HEK293 (cell line): ENCODE measurements around the gene EBNA1BP2.
"Not testable (repeated sequence)": the region's sequence is repeated elsewhere in the genome, so short reads cannot be mapped to it uniquely, and the experiment has no call there.

Experiments used
- CTCF ChIA-PET: fragments of 350-600 bp; formaldehyde crosslinking; extraction: SDS; loops from one replicate; lab custom pipeline; 2021; ENCODE audit warnings: antibody characterized with exemption; lab: Yijun Ruan, JAX
- POLR2A ChIA-PET: fragments of 300-600 bp; formaldehyde crosslinking; extraction: SDS; loops from one replicate; lab custom pipeline; 2020; ENCODE audit warnings: antibody characterized with exemption, inconsistent platforms; lab: Yijun Ruan, JAX
- H3K27ac ChIP-seq: fragments of 200-500 bp; sonication (Bioruptor generic); 2 replicates; pipeline ENCODE4 v1.5.1; 2014; ENCODE audit warnings: low read depth, low read length, control low read depth, inconsistent platforms; ENCODE audit errors: extremely low read depth
- H3K36me3 ChIP-seq, 2 experiments: fragments of 200-500 bp in 1 of 2; sonication (Bioruptor generic) in 1 of 2; 1 replicate in 1 of 2; 2 replicates in 1 of 2; pipeline ENCODE4 v1.5.1; 2014 to 2017; ENCODE audit warnings: inconsistent platforms in 2 of 2, low read length in 2 of 2; ENCODE audit not compliant: control insufficient read depth in 2 of 2, insufficient read depth in 1 of 2
- H3K4me1 ChIP-seq: fragments of 200-500 bp; sonication (Bioruptor generic); 2 replicates; pipeline ENCODE4 v1.5.1; 2014; ENCODE audit warnings: mild to moderate bottlenecking, low read length, inconsistent platforms; ENCODE audit not compliant: control insufficient read depth, insufficient read depth
- H3K4me3 ChIP-seq: 2 replicates; pipeline ENCODE4 v1.5.1; 2011; ENCODE audit warnings: low read depth, mild to moderate bottlenecking, control low read depth, low read length, moderate library complexity
- H3K9me3 ChIP-seq: fragments of 200-500 bp; sonication (Bioruptor generic); 2 replicates; pipeline ENCODE4 v1.5.1; 2014; ENCODE audit warnings: low read depth, low read length, inconsistent platforms; ENCODE audit not compliant: control insufficient read depth, insufficient read depth
- GFI1B ChIP-seq: fragments of 450-650 bp; formaldehyde crosslinking; IDR thresholded peaks from 2 replicates; pipeline ENCODE4 v1.5.1; 2016; ENCODE audit warnings: missing biosample characterization, missing genetic modification characterization
- KLF7 ChIP-seq: fragments of 450-650 bp; formaldehyde crosslinking; IDR thresholded peaks from 2 replicates; pipeline ENCODE4 v1.5.1; 2016; ENCODE audit warnings: missing biosample characterization, missing genetic modification characterization, borderline replicate concordance
- PBX3 ChIP-seq: sonication (generic); formaldehyde crosslinking; IDR thresholded peaks from 2 replicates; pipeline ENCODE4 v1.8.1; 2022; ENCODE audit warnings: mild to moderate bottlenecking, moderate library complexity, missing genetic modification reagents
- SETDB1 ChIP-seq: IDR thresholded peaks from one replicate; pipeline ENCODE4 v1.6.1; 2017; ENCODE audit warnings: mild to moderate bottlenecking, low read length, moderate library complexity, mixed read lengths; ENCODE audit not compliant: insufficient read length
- SP2 ChIP-seq: fragments of 450-650 bp; formaldehyde crosslinking; IDR thresholded peaks from 2 replicates; pipeline ENCODE4 v1.5.1; 2016; ENCODE audit warnings: missing biosample characterization, missing genetic modification characterization
- ZBTB49 ChIP-seq: fragments of 450-650 bp; formaldehyde crosslinking; IDR thresholded peaks from 2 replicates; pipeline ENCODE4 v1.5.1; 2016; ENCODE audit warnings: missing biosample characterization, missing genetic modification characterization, low read depth
- ZNF146 ChIP-seq: fragments of 450-650 bp; formaldehyde crosslinking; IDR thresholded peaks from 2 replicates; pipeline ENCODE4 v1.5.1; 2016; ENCODE audit warnings: missing biosample characterization, missing genetic modification characterization
- ZNF184 ChIP-seq: fragments of 450-650 bp; IDR thresholded peaks from 2 replicates; pipeline ENCODE4 v1.5.1; 2018; ENCODE audit warnings: missing biosample characterization, mild to moderate bottlenecking, missing genetic modification characterization
- ZNF211 ChIP-seq: fragments of 450-650 bp; formaldehyde crosslinking; IDR thresholded peaks from 2 replicates; pipeline ENCODE4 v1.5.1; 2016; ENCODE audit warnings: low read depth, missing biosample characterization, missing genetic modification characterization
- ZNF335 ChIP-seq: fragments of 450-650 bp; formaldehyde crosslinking; conservative IDR thresholded peaks from 2 replicates; pipeline ENCODE4 v1.5.1; 2016; ENCODE audit warnings: missing biosample characterization, missing genetic modification characterization
- ZNF544 ChIP-seq: fragments of 450-650 bp; formaldehyde crosslinking; IDR thresholded peaks from 2 replicates; pipeline ENCODE4 v1.5.0; 2017; ENCODE audit warnings: missing biosample characterization, missing genetic modification characterization
- ZNF610 ChIP-seq: fragments of 450-650 bp; formaldehyde crosslinking; IDR thresholded peaks from 2 replicates; pipeline ENCODE4 v1.5.1; 2016; ENCODE audit warnings: missing biosample characterization, missing genetic modification characterization, borderline replicate concordance
- ZNF621 ChIP-seq: fragments of 450-650 bp; formaldehyde crosslinking; IDR thresholded peaks from 2 replicates; pipeline ENCODE4 v1.5.1; 2017; ENCODE audit warnings: missing biosample characterization, missing genetic modification characterization
- ZNF629 ChIP-seq: fragments of 450-650 bp; formaldehyde crosslinking; IDR thresholded peaks from 2 replicates; pipeline ENCODE4 v1.5.1; 2017; ENCODE audit warnings: missing biosample characterization, missing genetic modification characterization
- ZNF639 ChIP-seq: fragments of 450-650 bp; formaldehyde crosslinking; IDR thresholded peaks from 2 replicates; pipeline ENCODE4 v1.5.1; 2016; ENCODE audit warnings: missing biosample characterization, missing genetic modification characterization
- ZNF660 ChIP-seq: fragments of 450-650 bp; IDR thresholded peaks from 2 replicates; pipeline ENCODE4 v1.5.1; 2018; ENCODE audit warnings: missing biosample characterization, mild to moderate bottlenecking, missing genetic modification characterization
- ZNF701 ChIP-seq: fragments of 450-650 bp; formaldehyde crosslinking; IDR thresholded peaks from 2 replicates; pipeline ENCODE4 v1.5.1; 2016; ENCODE audit warnings: missing biosample characterization, missing genetic modification characterization
- ZNF776 ChIP-seq: fragments of 450-650 bp; formaldehyde crosslinking; IDR thresholded peaks from 2 replicates; pipeline ENCODE4 v1.5.0; 2017; ENCODE audit warnings: missing biosample characterization, missing genetic modification characterization, borderline replicate concordance
- ZSCAN23 ChIP-seq: fragments of 450-650 bp; formaldehyde crosslinking; IDR thresholded peaks from 2 replicates; pipeline ENCODE4 v1.5.1; 2016; ENCODE audit warnings: missing biosample characterization, missing genetic modification characterization
- TF ChIP-seq, protein P1 (sequence below): fragments of 450-650 bp; IDR thresholded peaks from 2 replicates; pipeline ENCODE4 v1.5.1; 2018; ENCODE audit warnings: missing biosample characterization, missing genetic modification characterization
- TF ChIP-seq, protein P2 (sequence below): fragments of 450-650 bp; formaldehyde crosslinking; optimal IDR thresholded peaks from 2 replicates; pipeline ENCODE3; 2016; ENCODE audit warnings: missing biosample characterization, mild to moderate bottlenecking, missing genetic modification characterization

Gene EBNA1BP2

DNA sequence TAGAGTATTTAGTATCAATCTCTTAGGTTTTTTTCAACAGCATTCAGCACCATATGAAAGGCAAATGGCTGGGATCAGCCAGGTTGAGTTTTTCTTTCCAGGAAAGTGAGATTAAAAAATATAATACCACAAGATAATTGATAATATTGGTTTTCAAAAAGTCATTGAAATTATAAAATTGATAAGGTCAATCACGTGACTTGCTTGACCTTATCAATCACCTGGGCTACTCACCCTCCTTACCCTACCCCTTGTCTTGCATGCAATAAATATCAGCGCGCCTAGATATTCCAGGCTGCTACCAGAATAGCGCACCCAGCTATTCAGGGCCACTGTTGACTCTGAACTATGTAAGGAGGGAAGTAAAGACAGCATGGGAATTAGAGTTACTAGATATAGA, 31.5 kb downstream of the EBNA1BP2 start:
- Histone ChIP-seq H3K9me3 (no peaks in the 10 kb centered on the region), H3K4me1 (no peaks in the 10 kb centered on the region), H3K27ac (no peak overlapping the region), H3K4me3 (no peak overlapping the region), H3K36me3 (peaks cover 0 to 5% of the 10 kb centered on the region in 2 experiments; a peak in 1 of 3 replicates)
- POLR2A ChIA-PET: no interaction called here
- TF ChIP-seq ZNF610 (tag by site-specific recombination): no peak
- no peak for TF ChIP-seq ZNF184 (tag by site-specific recombination)
- TF ChIP-seq ZNF629 (tag by site-specific recombination): no peak
- TF ChIP-seq ZBTB49 (tag by site-specific recombination): no peak
- TF ChIP-seq ZSCAN23 (tag by site-specific recombination): no peak
- TF ChIP-seq ZNF776 (tag by site-specific recombination): no peak
- no peak for TF ChIP-seq ZNF335 (tag by site-specific recombination)
- TF ChIP-seq ZNF146 (tag by site-specific recombination): no peak
- no peak for TF ChIP-seq ZNF701 (tag by site-specific recombination)
- no peak for TF ChIP-seq ZNF639
- no peak for TF ChIP-seq PBX3 (CRISPR knock-in tag)
- no peak for TF ChIP-seq ZNF621 (tag by site-specific recombination)
- no peak for TF ChIP-seq GFI1B (tag by site-specific recombination)
- no peak for TF ChIP-seq ZNF544
- TF ChIP-seq, protein P1, sequence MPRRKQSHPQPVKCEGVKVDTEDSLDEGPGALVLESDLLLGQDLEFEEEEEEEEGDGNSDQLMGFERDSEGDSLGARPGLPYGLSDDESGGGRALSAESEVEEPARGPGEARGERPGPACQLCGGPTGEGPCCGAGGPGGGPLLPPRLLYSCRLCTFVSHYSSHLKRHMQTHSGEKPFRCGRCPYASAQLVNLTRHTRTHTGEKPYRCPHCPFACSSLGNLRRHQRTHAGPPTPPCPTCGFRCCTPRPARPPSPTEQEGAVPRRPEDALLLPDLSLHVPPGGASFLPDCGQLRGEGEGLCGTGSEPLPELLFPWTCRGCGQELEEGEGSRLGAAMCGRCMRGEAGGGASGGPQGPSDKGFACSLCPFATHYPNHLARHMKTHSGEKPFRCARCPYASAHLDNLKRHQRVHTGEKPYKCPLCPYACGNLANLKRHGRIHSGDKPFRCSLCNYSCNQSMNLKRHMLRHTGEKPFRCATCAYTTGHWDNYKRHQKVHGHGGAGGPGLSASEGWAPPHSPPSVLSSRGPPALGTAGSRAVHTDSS: no peak
- TF ChIP-seq, protein P2, sequence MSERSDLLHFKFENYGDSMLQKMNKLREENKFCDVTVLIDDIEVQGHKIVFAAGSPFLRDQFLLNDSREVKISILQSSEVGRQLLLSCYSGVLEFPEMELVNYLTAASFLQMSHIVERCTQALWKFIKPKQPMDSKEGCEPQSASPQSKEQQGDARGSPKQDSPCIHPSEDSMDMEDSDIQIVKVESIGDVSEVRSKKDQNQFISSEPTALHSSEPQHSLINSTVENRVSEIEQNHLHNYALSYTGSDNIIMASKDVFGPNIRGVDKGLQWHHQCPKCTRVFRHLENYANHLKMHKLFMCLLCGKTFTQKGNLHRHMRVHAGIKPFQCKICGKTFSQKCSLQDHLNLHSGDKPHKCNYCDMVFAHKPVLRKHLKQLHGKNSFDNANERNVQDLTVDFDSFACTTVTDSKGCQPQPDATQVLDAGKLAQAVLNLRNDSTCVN: no peak
- TF ChIP-seq ZNF660 (tag by site-specific recombination): no peak
- CTCF ChIA-PET: no interaction called here

GRCh38 chr1:43140010-43140409, 32.1 kb downstream of the EBNA1BP2 start:
- ChIA-PET CTCF (no interaction called here), POLR2A (no interaction called here)
- Histone ChIP-seq H3K36me3 (peaks cover 0 to under 1% of the 10 kb centered on the region in 2 experiments; a peak in 1 of 3 replicates), H3K9me3 (no peaks in the 10 kb centered on the region), H3K4me3 (no peak overlapping the region), H3K27ac (no peak overlapping the region), H3K4me1 (no peaks in the 10 kb centered on the region)
- 0 out of 2 replicates have a peak, but pooled peaks have one; percentile 2 for TF ChIP-seq SP2
- TF ChIP-seq SETDB1: peak; percentile 92
- no peak for TF ChIP-seq KLF7
- TF ChIP-seq ZNF211 (tag by site-specific recombination): 0 out of 2 replicates have a peak, but pooled peaks have one; percentile 26

- POLR2A ChIA-PET, H3K36me3 ChIP-seq, H3K9me3 ChIP-seq, H3K4me1 ChIP-seq, CTCF ChIA-PET, H3K4me3 ChIP-seq, H3K27ac ChIP-seq: not testable (repeated sequence)
Observed at GRCh38 chr1:43139295-43139694, 32.8 kb downstream of the EBNA1BP2 start.
